HCT116 (cell line): ENCODE results near the gene CDC42BPA. TPM values are rescaled to one million over a fixed set of nuclear protein-coding genes. Genes with fewer than 3 reads are reported as not detected.

Experiments used
- ATAC-seq: fragments of 200-7000 bp; cut with Tn5 transposase; 2 replicates; pipeline ENCODE4 v1.9.1; 2020; ENCODE audit warnings: mild to moderate bottlenecking, moderate library complexity
- BruUV-seq: library from RNA; stranded (reverse); fragments of 400-500 nt; replicated peaks from 2 replicates; lab custom pipeline; 2021; lab: Mats Ljungman, UMichigan
- CTCF ChIA-PET: fragments of 300-600 bp; sonication (Branson Sonifier 250); formaldehyde crosslinking; loops from one replicate; lab custom pipeline; 2021; ENCODE audit warnings: antibody characterized with exemption; lab: Charles Lee
- POLR2A ChIA-PET: fragments of 300-600, 350-600 bp; sonication (Branson Sonifier 250); formaldehyde crosslinking; loops from one replicate; lab custom pipeline; 2021; ENCODE audit warnings: antibody characterized with exemption; lab: Charles Lee
- RAD21 ChIA-PET, 2 experiments: fragments of 300-600 bp; sonication (Branson Sonifier 250); formaldehyde crosslinking; loops; one replicate each; lab custom pipeline; 2023; ENCODE audit warnings: low total read pairs in 2 of 2; ENCODE audit not compliant: uncharacterized antibody in 2 of 2, unreplicated experiment in 2 of 2, low non-redundant PET in 1 of 2; lab: Charles Lee
- DNase-seq: peaks from one replicate; pipeline ENCODE4 v3.0.0-alpha.2; 2010; ENCODE audit warnings: low read depth, low spot score
- H2AFZ ChIP-seq: fragments of 200-600 bp; shearing (Covaris generic), sonication (generic); 2 replicates; pipeline ENCODE4 v1.6.1; 2017; ENCODE audit warnings: low read depth, mixed run types, mixed read lengths, antibody characterized with exemption, low read length; ENCODE audit not compliant: poor library complexity, severe bottlenecking
- H3K27ac ChIP-seq: 2 replicates; pipeline ENCODE4 v1.5.1; 2012; ENCODE audit warnings: low read depth, low read length
- H3K27me3 ChIP-seq: fragments of 200-600 bp; sonication (generic); 2 replicates; pipeline ENCODE4 v1.6.1; 2016; ENCODE audit warnings: mixed run types, low read length, mixed read lengths; ENCODE audit not compliant: insufficient read depth
- H3K36me3 ChIP-seq, 2 experiments: fragments of 200-500 bp in 1 of 2; fragments of 200-600 bp in 1 of 2; sonication (Bioruptor generic) in 1 of 2; sonication (generic) in 1 of 2; 2 replicates each; pipeline versions ENCODE4 v1.5.1 to v1.6.1; 2014 to 2016; ENCODE audit warnings: low read length in 2 of 2, inconsistent platforms in 1 of 2, mixed read lengths in 1 of 2, mixed run types in 1 of 2; ENCODE audit not compliant: insufficient read depth in 2 of 2, control insufficient read depth in 1 of 2
- H3K4me1 ChIP-seq, 2 experiments: fragments of 200-600 bp in 1 of 2; sonication (generic) in 1 of 2; 2 replicates each; pipeline versions ENCODE4 v1.5.1 to v1.6.1; 2012 to 2017; ENCODE audit warnings: low read length in 2 of 2, inconsistent platforms in 1 of 2, mild to moderate bottlenecking in 1 of 2, mixed read lengths in 1 of 2, mixed run types in 1 of 2, moderate library complexity in 1 of 2; ENCODE audit not compliant: insufficient read depth in 2 of 2, control insufficient read depth in 1 of 2
- H3K4me2 ChIP-seq: fragments of 200-600 bp; sonication (generic); 2 replicates; pipeline ENCODE4 v1.6.1; 2017; ENCODE audit warnings: mixed run types, low read length, mixed read lengths
- H3K4me3 ChIP-seq, 2 experiments: fragments of 200-600 bp in 1 of 2; sonication (generic) in 1 of 2; replicated peaks in 1 of 2; 2 replicates each; pipeline ENCODE4 v1.5.1; 2011 to 2016; ENCODE audit warnings: low read length in 2 of 2, control low read depth in 1 of 2, low read depth in 1 of 2, mild to moderate bottlenecking in 1 of 2, mixed read lengths in 1 of 2, mixed run types in 1 of 2
- H3K79me2 ChIP-seq: fragments of 200-600 bp; sonication (generic); 2 replicates; pipeline ENCODE4 v1.6.1; 2017; ENCODE audit warnings: mild to moderate bottlenecking, mixed run types, low read length, moderate library complexity, mixed read lengths; ENCODE audit not compliant: insufficient read depth
- H3K9ac ChIP-seq: fragments of 200-600 bp; sonication (generic); 2 replicates; pipeline ENCODE4 v1.6.1; 2016; ENCODE audit warnings: low read length, mixed read lengths
- H3K9me2 ChIP-seq: fragments of 200-600 bp; sonication (generic), shearing (Covaris generic); 2 replicates; pipeline ENCODE4 v1.6.1; 2017; ENCODE audit warnings: mixed run types, mild to moderate bottlenecking, moderate library complexity; ENCODE audit not compliant: insufficient read depth
- H3K9me3 ChIP-seq, 2 experiments: fragments of 200-500 bp in 1 of 2; fragments of 200-600 bp in 1 of 2; sonication (Bioruptor generic) in 1 of 2; sonication (generic) in 1 of 2; 2 replicates each; pipeline ENCODE4 v1.6.1; 2014 to 2017; ENCODE audit warnings: low read length in 2 of 2, mixed read lengths in 2 of 2, inconsistent platforms in 1 of 2, low read depth in 1 of 2, mild to moderate bottlenecking in 1 of 2, mixed run types in 1 of 2, moderate library complexity in 1 of 2; ENCODE audit not compliant: control insufficient read depth in 1 of 2, insufficient read depth in 1 of 2
- H4K20me1 ChIP-seq: fragments of 200-600 bp; sonication (generic), shearing (Covaris generic); 2 replicates; pipeline ENCODE4 v1.6.1; 2017; ENCODE audit warnings: mixed run types, mild to moderate bottlenecking, moderate library complexity; ENCODE audit not compliant: insufficient read depth
- ATF3 ChIP-seq: IDR thresholded peaks from 2 replicates; pipeline ENCODE4 v1.6.1; 2012
- CBX3 ChIP-seq: IDR thresholded peaks from 2 replicates; pipeline ENCODE4 v1.6.1; 2012; ENCODE audit warnings: low read depth
- CEBPB ChIP-seq: IDR thresholded peaks from 2 replicates; pipeline ENCODE4 v1.6.1; 2012; ENCODE audit warnings: low read depth
- EGR1 ChIP-seq: IDR thresholded peaks from 2 replicates; pipeline ENCODE4 v1.6.1; 2012; ENCODE audit warnings: low read depth
- ELF1 ChIP-seq: IDR thresholded peaks from 2 replicates; pipeline ENCODE4 v1.6.1; 2012; ENCODE audit warnings: low read depth, borderline replicate concordance
- EZH2 ChIP-seq: fragments of 200-600 bp; sonication (generic); IDR thresholded peaks from 2 replicates; pipeline ENCODE4 v1.6.1; 2017; ENCODE audit warnings: antibody characterized with exemption, mixed run types
- JUND ChIP-seq: IDR thresholded peaks from 2 replicates; pipeline ENCODE4 v1.6.1; 2012
- MAX ChIP-seq: IDR thresholded peaks from 2 replicates; pipeline ENCODE4 v1.6.1; 2012
- POLR2AphosphoS5 ChIP-seq: IDR thresholded peaks from 2 replicates; pipeline ENCODE4 v1.6.1; 2011; ENCODE audit warnings: mild to moderate bottlenecking, low read depth, low read length, moderate library complexity
- RAD21 ChIP-seq: IDR thresholded peaks from 2 replicates; pipeline ENCODE4 v1.6.1; 2012; ENCODE audit warnings: low read depth, mild to moderate bottlenecking
- SRF ChIP-seq: IDR thresholded peaks from 2 replicates; pipeline ENCODE4 v1.6.1; 2012; ENCODE audit warnings: low read depth
- YY1 ChIP-seq: IDR thresholded peaks from 2 replicates; pipeline ENCODE4 v1.6.1; 2011; ENCODE audit warnings: low read length, low read depth, moderate library complexity, mild to moderate bottlenecking; ENCODE audit not compliant: insufficient replicate concordance; ENCODE audit errors: extremely low read depth
- ZFX ChIP-seq: fragments of 450-650 bp; IDR thresholded peaks from 2 replicates; pipeline ENCODE4 v1.6.1; 2017
- ZNF274 ChIP-seq: fragments of 200-500 bp; sonication (Bioruptor generic); IDR thresholded peaks from 2 replicates; pipeline ENCODE4 v1.6.1; 2014; ENCODE audit warnings: mild to moderate bottlenecking, low read depth, low read length, inconsistent platforms
- intact Hi-C: fragments of 100-400 bp; cut with micrococcal nuclease; formaldehyde crosslinking; loops from 2 replicates; pipeline ENCODE4 v1.10.0; 2022
- total RNA-seq: library from RNA; stranded (reverse); gene quantifications from one replicate; pipeline ENCODE4 v1.2.1, GENCODE V29; 2021; ENCODE audit not compliant: unreplicated experiment

Gene CDC42BPA
- total RNA-seq, 1 experiment from 2014 or later = 44.0 TPM

GRCh38 chr1:226977643-226978431, 340.5 kb downstream of the CDC42BPA start:
- POLR2A ChIA-PET = no interaction called here

GRCh38 chr1:226976978-226977642, 341.2 kb downstream of the CDC42BPA start:
- Histone ChIP-seq H3K9me3 (no peaks in the 10 kb centered on the region), H2AFZ (no peak overlapping the region), H3K4me3 (no peak overlapping the region), H3K27ac (no peak overlapping the region), H3K36me3 (no peaks in the 10 kb centered on the region), H3K27me3 (no peaks in the 10 kb centered on the region), H3K4me2 (no peak overlapping the region)
- intact Hi-C loops = no loop called here
- BruUV-seq = no TSS peak
- no peak for ATAC-seq
- TF ChIP-seq ZNF274 (no peak), SRF (no peak), POLR2AphosphoS5 (no peak), CEBPB (no peak), EZH2 (no peak), CBX3 (no peak), ATF3 (no peak), MAX (no peak), ZFX (no peak), JUND (no peak)
- TF ChIP-seq, all 23 proteins: peak for 0
- H3K4me1 ChIP-seq = no peaks in the 10 kb centered on the region
- H3K9ac ChIP-seq = no peak overlapping the region
- ChIA-PET CTCF (no interaction called here), RAD21 (no interaction called here), POLR2A (no interaction called here)
- no peak for DNase-seq
- no peaks in the 10 kb centered on the region for H4K20me1 ChIP-seq
- H3K79me2 ChIP-seq = no peaks in the 10 kb centered on the region
- no peaks in the 10 kb centered on the region for H3K9me2 ChIP-seq

More at GRCh38 chr1:226977643-226978431, 340.5 kb downstream of the CDC42BPA start:
- Histone ChIP-seq H2AFZ (no peak overlapping the region), H3K9me2 (no peaks in the 10 kb centered on the region), H3K4me2 (no peak overlapping the region), H3K9me3 (no peaks in the 10 kb centered on the region), H3K27ac (no peak overlapping the region), H3K27me3 (no peaks in the 10 kb centered on the region), H3K79me2 (no peaks in the 10 kb centered on the region), H3K36me3 (no peaks in the 10 kb centered on the region), H3K9ac (no peak overlapping the region), H3K4me1 (no peaks in the 10 kb centered on the region), H4K20me1 (no peaks in the 10 kb centered on the region), H3K4me3 (no peak overlapping the region)
- no peak for DNase-seq
- ChIA-PET RAD21 (no interaction called here), CTCF (no interaction called here)
- TF ChIP-seq EGR1 = no peak
- TF ChIP-seq RAD21 = no peak
- no peak for TF ChIP-seq YY1
- no peak for TF ChIP-seq ELF1
- no peak for TF ChIP-seq POLR2AphosphoS5
- ATAC-seq = no peak
- BruUV-seq = no TSS peak
- intact Hi-C loops = no loop called here
